ENCODE results near the gene CDC16.

GRCh38 chr13:114320065-114320464, 85.4 kb downstream of the CDC16 start:
- no peak for TF ChIP-seq ZNF449 (tag by site-specific recombination; IDR thresholded peaks at IDR 0.05)
- no peak for TF ChIP-seq ZNF692 (tag by site-specific recombination; IDR thresholded peaks at IDR 0.05)
- no peak for TF ChIP-seq CTCF (tag by site-specific recombination; IDR thresholded peaks at IDR 0.05)
- no peak for TF ChIP-seq ZNF280D (tag by site-specific recombination; IDR thresholded peaks at IDR 0.05)
- TF ChIP-seq ZNF629 (tag by site-specific recombination; IDR thresholded peaks at IDR 0.05), result no peak
- no peak for TF ChIP-seq ZNF175 (tag by site-specific recombination; IDR thresholded peaks at IDR 0.05)
- TF ChIP-seq ZNF121 (tag by site-specific recombination; IDR thresholded peaks at IDR 0.05), result no peak
- TF ChIP-seq REST (tag by site-specific recombination; IDR thresholded peaks at IDR 0.05), result no peak
- no peak for TF ChIP-seq MZF1 (tag by site-specific recombination; IDR thresholded peaks at IDR 0.05; ENCODE audit: borderline replicate concordance)
- TF ChIP-seq ATF2 (tag by site-specific recombination; IDR thresholded peaks at IDR 0.05; ENCODE audit: low read depth), result no peak
- no peak for TF ChIP-seq FEZF1 (tag by site-specific recombination; IDR thresholded peaks at IDR 0.05)
